Skeletal muscle tissue (tissue), 4 donors: ENCODE data around the gene AP1S3. TPM values are rescaled to one million over a fixed set of nuclear protein-coding genes. Genes with fewer than 3 reads are reported as not detected.

Experiments used
- H3K27ac ChIP-seq: one replicate; pipeline ENCODE4 v1.7.0; 2013; ENCODE audit warnings: mild to moderate bottlenecking, low read depth, low read length, inconsistent platforms
- H3K27me3 ChIP-seq, 3 donors: one replicate each; pipeline ENCODE4 v1.7.0; 2013; ENCODE audit warnings: low read length in 3 of 3; ENCODE audit not compliant: control insufficient read depth in 3 of 3, insufficient read depth in 3 of 3
- H3K36me3 ChIP-seq, 3 donors: one replicate each; pipeline ENCODE4 v1.7.0; 2013; ENCODE audit warnings: low read length in 3 of 3; ENCODE audit not compliant: control insufficient read depth in 3 of 3, insufficient read depth in 3 of 3
- H3K4me1 ChIP-seq, 3 donors: one replicate each; pipeline ENCODE4 v1.7.0; 2013; ENCODE audit warnings: low read length in 3 of 3, mild to moderate bottlenecking in 3 of 3; ENCODE audit not compliant: control insufficient read depth in 3 of 3, insufficient read depth in 3 of 3
- H3K4me3 ChIP-seq, 3 donors: one replicate each; pipeline ENCODE4 v1.7.0; 2013; ENCODE audit warnings: low read length in 3 of 3
- H3K9ac ChIP-seq, 3 donors: one replicate each; pipeline ENCODE4 v1.7.0; 2013; ENCODE audit warnings: low read length in 3 of 3, mild to moderate bottlenecking in 3 of 3, moderate library complexity in 2 of 3, low read depth in 1 of 3
- H3K9me3 ChIP-seq, 3 donors: one replicate each; pipeline ENCODE4 v1.7.0; 2013; ENCODE audit warnings: low read length in 3 of 3; ENCODE audit not compliant: control insufficient read depth in 3 of 3
- total RNA-seq: library from RNA; depleted of rRNA; stranded (reverse); fragments of >200 nt; gene quantifications from one replicate; pipeline ENCODE4 v1.2.3, GENCODE V29; 2014
- donor health status: Osteomylitis.

Gene AP1S3
- total RNA-seq, 1 donor from 2014 or later, result 1.0 TPM

GRCh38 chr2:223832241-223832903 is 5.0 kb downstream of the AP1S3 start:
- H3K27ac ChIP-seq, result no peak overlapping the region
- no peak overlapping the region for H3K4me3 ChIP-seq
- H3K9ac ChIP-seq, result no peak overlapping the region
- peaks cover 6 to 10% (median 7%) of the 10 kb centered on the region in 3 donors for H3K4me1 ChIP-seq
- H3K27me3 ChIP-seq, result peaks cover 0 to 14% (median 2%) of the 10 kb centered on the region in 3 donors
- H3K36me3 ChIP-seq, result no peaks in the 10 kb centered on the region
- H3K9me3 ChIP-seq, result no peaks in the 10 kb centered on the region

GRCh38 chr2:223829128-223829527 is 8.3 kb downstream of the AP1S3 start:
- Histone ChIP-seq H3K4me3 (no peak overlapping the region), H3K27me3 (no peaks in the 10 kb centered on the region), H3K27ac (no peak overlapping the region), H3K36me3 (no peaks in the 10 kb centered on the region), H3K9ac (no peak overlapping the region), H3K4me1 (no peaks in the 10 kb centered on the region), H3K9me3 (no peaks in the 10 kb centered on the region)

- Histone ChIP-seq H3K4me1 (no peaks in the 10 kb centered on the region), H3K27ac (no peak overlapping the region), H3K9ac (no peak overlapping the region), H3K27me3 (no peaks in the 10 kb centered on the region), H3K36me3 (no peaks in the 10 kb centered on the region), H3K4me3 (no peak overlapping the region), H3K9me3 (no peaks in the 10 kb centered on the region)
These were observed 9.1 kb downstream of the AP1S3 start for GRCh38 chr2:223828314-223828713.

GRCh38 chr2:223826995-223827394 is 10.4 kb downstream of the AP1S3 start:
- no peaks in the 10 kb centered on the region for H3K4me1 ChIP-seq
- H3K27ac ChIP-seq, result no peak overlapping the region
- no peaks in the 10 kb centered on the region for H3K9me3 ChIP-seq
- no peaks in the 10 kb centered on the region for H3K36me3 ChIP-seq
- H3K9ac ChIP-seq, result no peak overlapping the region
- no peaks in the 10 kb centered on the region for H3K27me3 ChIP-seq
- no peak overlapping the region for H3K4me3 ChIP-seq

- Histone ChIP-seq H3K27me3 (no peaks in the 10 kb centered on the region), H3K9me3 (no peaks in the 10 kb centered on the region), H3K4me1 (peaks cover 0 to under 1% (median 0%) of the 10 kb centered on the region in 3 donors), H3K27ac (no peak overlapping the region), H3K9ac (no peak overlapping the region), H3K36me3 (no peaks in the 10 kb centered on the region), H3K4me3 (no peak overlapping the region)
These were observed 13.1 kb downstream of the AP1S3 start for GRCh38 chr2:223824301-223824700.

GRCh38 chr2:223822818-223823217 is 14.6 kb downstream of the AP1S3 start:
- no peak overlapping the region for H3K27ac ChIP-seq
- H3K27me3 ChIP-seq, result no peaks in the 10 kb centered on the region
- H3K9ac ChIP-seq, result no peak overlapping the region
- no peaks in the 10 kb centered on the region for H3K36me3 ChIP-seq
- no peaks in the 10 kb centered on the region for H3K9me3 ChIP-seq
- H3K4me1 ChIP-seq, result peaks cover 0 to 2% (median 0%) of the 10 kb centered on the region in 3 donors
- no peak overlapping the region for H3K4me3 ChIP-seq

GRCh38 chr2:223820549-223820948 is 16.8 kb downstream of the AP1S3 start:
- Histone ChIP-seq H3K4me1 (peaks cover 0 to 2% (median 0%) of the 10 kb centered on the region in 3 donors), H3K36me3 (no peaks in the 10 kb centered on the region), H3K9ac (no peak overlapping the region), H3K27ac (no peak overlapping the region), H3K4me3 (no peak overlapping the region), H3K9me3 (no peaks in the 10 kb centered on the region), H3K27me3 (no peaks in the 10 kb centered on the region)

GRCh38 chr2:223819891-223820290 is 17.5 kb downstream of the AP1S3 start:
- no peak overlapping the region for H3K4me3 ChIP-seq
- H3K27ac ChIP-seq, result no peak overlapping the region
- H3K4me1 ChIP-seq, result peaks cover 0 to 2% (median 0%) of the 10 kb centered on the region in 3 donors
- H3K36me3 ChIP-seq, result no peaks in the 10 kb centered on the region
- no peak overlapping the region for H3K9ac ChIP-seq
- no peaks in the 10 kb centered on the region for H3K9me3 ChIP-seq
- no peaks in the 10 kb centered on the region for H3K27me3 ChIP-seq

GRCh38 chr2:223815884-223816570 is 21.4 kb downstream of the AP1S3 start:
- Histone ChIP-seq H3K9me3 (no peaks in the 10 kb centered on the region), H3K36me3 (no peaks in the 10 kb centered on the region), H3K27ac (no peak overlapping the region), H3K4me1 (peaks cover 0 to 2% (median 0%) of the 10 kb centered on the region in 3 donors), H3K4me3 (no peak overlapping the region), H3K9ac (no peak overlapping the region), H3K27me3 (no peaks in the 10 kb centered on the region)

GRCh38 chr2:223815186-223815883 is 22.0 kb downstream of the AP1S3 start:
- Histone ChIP-seq H3K4me1 (peaks cover 0 to 2% (median 0%) of the 10 kb centered on the region in 3 donors), H3K4me3 (no peak overlapping the region), H3K9ac (no peak overlapping the region), H3K27me3 (no peaks in the 10 kb centered on the region), H3K27ac (no peak overlapping the region), H3K36me3 (no peaks in the 10 kb centered on the region), H3K9me3 (no peaks in the 10 kb centered on the region)
